HK-2 (cell line): ENCODE measurements around the gene GNG4.

Experiments
- DNase-seq: peaks from one replicate; pipeline ENCODE4 v3.0.0-alpha.2; 2018; ENCODE audit not compliant: unreplicated experiment

The GNG4 gene

GRCh38 chr1:235649368-235650163 is at the start of gene GNG4:
GNG4 (minus strand) TSS chr1:235649784; CDS start chr1:235583838, 65,946 bp downstream.
- peak; percentile 53 for DNase-seq

GRCh38 chr1:235697508-235697907 is 47.9 kb upstream of the GNG4 start:
- DNase-seq: no peak

- no peak for DNase-seq
These were observed 39.8 kb upstream of the GNG4 start for GRCh38 chr1:235689356-235689755.

GRCh38 chr1:235688096-235688495 is 38.5 kb upstream of the GNG4 start:
- DNase-seq: no peak

GRCh38 chr1:235683653-235684052 is 34.1 kb upstream of the GNG4 start:
- no peak for DNase-seq

GRCh38 chr1:235682216-235682615 is 32.6 kb upstream of the GNG4 start:
- DNase-seq: no peak

- no peak for DNase-seq
These were observed 30.1 kb upstream of the GNG4 start for GRCh38 chr1:235679644-235680043.

- no peak for DNase-seq
These were observed 29.4 kb upstream of the GNG4 start for GRCh38 chr1:235679005-235679404.

- no peak for DNase-seq
These were observed 25.7 kb upstream of the GNG4 start for GRCh38 chr1:235675152-235675890.

GRCh38 chr1:235673981-235674380 is 24.4 kb upstream of the GNG4 start:
- DNase-seq: no peak

DNA sequence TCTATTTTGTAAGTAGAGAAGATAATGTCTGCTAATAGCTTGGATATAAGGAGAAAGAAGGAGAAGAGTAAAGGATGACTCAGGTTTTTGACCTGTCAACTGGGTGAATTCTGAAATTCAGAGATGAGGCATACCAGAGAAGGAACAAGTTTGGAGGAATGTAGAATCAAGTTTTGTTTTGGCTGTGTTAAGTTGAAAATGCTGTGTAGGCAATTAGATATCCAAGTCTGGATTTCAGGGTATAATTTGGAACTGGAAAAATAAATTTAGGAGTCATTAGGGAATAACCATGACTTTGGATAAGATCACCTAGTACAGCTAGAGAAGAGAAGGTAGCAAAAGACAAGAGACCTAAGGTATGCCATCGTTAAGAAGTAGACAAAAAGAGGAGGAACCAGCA is 22.4 kb upstream of the GNG4 start:
- DNase-seq: no peak

DNA sequence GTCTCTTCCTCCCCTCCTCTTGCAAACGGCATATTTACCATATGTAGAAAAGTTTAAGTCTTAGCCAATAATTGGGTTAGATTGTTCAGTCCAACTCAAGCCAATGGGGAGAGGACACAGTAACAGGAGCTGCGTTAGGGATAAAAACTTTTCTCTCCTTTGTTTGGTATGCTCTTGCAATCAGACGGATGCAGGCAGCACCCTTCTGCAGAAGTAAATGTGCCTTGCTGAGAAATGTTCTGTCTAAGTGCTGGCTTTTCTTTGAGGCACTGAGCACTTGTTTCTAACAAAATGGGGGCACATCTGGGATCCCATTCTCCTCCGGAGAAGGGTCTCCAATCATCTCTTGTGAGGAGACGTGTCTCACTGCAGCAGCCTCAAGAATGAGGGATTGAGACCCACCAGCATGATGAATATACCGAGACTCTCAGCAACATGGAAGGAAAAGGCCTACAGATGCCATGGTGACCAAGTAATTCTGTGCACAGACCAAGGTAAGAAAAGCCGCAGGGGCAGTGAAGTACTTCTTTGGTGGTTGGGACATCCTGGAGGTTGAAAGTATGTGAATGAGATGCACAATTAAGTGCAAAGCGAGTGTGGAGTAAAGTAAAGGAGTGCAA is 20.7 kb upstream of the GNG4 start:
- DNase-seq: no peak

- DNase-seq: no peak
These were observed 19.7 kb upstream of the GNG4 start for GRCh38 chr1:235669277-235669676.

DNA sequence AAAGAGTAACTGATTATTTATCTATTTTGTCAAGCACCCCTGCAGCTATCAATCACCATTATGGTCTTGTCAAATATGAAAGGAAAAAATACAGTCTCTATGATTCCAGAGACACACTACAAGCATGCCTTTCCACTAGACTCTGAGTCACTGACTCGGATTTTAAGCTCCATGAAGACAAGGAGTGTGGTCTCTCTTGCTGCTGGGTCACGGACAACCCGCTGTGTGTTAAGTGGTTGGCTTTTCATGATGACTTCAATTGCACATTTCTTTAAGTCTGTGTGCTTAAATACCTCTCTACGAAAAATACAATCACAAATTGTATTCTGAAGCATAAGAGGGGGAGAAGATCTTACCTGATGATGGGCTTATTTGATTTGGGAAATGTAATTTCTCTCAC is 14.0 kb upstream of the GNG4 start:
- DNase-seq: no peak

DNA sequence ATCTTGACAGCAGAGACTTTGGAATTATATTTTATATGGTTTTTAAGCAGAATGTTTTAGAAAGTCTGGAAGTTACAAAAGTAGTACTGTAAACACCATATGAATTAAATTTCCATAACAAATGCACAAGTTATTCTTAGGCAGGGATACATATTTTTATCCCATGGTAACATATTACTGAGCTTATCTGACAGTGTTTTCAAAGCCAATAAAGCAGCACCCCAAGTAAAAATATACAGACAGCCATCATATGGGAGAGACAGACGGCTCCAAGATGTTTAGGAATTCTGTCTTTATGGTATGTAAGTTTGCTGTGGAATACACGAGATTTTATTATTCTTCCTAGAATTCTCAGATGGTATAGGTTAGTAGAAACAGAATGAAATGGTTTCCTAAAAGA is 12.0 kb upstream of the GNG4 start:
- DNase-seq: no peak

DNA sequence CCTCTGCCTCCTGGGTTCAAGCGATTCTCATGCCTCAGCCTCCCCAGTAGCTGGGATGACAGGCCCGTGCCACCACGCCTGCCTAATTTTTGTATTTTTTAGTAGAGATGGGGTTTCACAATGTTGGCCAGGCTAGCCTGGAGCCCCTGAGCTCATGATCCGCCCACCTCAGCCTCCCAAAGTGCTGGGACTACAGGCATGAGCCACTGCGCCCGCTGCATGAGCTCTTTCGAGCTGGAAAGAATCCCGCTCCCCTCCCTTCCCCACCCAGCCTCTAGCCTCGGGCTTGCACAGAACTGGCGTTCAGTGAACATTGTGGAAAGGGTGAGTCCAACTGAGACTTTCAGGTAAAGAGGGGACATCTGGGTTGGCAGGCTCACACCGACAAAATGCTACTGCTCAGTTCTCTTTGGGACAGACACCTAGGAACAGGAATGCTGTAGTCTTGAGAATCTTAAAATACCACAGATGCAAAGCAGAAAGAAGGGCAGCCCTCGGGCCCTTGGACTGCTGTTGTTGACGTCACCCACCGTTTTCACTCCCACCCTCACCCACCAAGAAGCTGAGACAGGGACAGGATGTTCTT is 9.7 kb upstream of the GNG4 start:
- DNase-seq: no peak

DNA sequence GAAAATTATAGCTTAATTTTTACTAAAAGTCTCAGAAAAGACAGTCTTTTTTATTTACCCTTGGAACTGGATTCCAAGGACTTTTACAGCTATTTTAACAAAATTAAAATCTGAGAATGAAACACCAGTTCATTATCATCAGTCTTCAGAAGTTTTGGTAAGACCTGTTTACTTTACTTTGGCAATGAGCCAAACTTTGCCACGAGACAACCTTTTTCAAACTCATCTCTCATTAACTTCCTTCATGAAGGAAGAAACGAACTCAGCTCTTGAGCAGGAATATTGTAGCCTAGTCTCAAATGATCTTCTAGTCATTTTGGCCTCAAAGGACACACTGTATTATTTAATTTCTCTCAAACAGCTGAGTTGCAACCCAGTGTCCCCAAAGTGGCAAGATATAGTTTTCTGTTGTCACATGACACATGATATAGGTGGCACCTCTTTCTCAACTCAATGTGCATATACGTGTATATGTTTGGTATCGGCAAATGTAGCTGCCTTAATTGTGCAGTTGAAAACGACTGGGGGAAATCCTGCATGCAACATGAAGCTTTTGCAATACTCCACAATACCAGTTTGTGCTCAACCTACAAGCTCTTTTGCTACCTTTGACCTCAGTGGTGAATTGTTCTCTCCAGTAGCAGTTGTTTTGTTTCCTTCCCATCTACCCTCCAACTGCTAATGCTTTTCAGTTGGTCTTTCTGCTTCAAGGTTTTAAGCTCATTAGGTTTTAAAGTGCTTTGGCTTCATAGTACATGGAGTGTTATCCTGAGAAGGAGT is 8.4 kb upstream of the GNG4 start:
- no peak for DNase-seq

DNA sequence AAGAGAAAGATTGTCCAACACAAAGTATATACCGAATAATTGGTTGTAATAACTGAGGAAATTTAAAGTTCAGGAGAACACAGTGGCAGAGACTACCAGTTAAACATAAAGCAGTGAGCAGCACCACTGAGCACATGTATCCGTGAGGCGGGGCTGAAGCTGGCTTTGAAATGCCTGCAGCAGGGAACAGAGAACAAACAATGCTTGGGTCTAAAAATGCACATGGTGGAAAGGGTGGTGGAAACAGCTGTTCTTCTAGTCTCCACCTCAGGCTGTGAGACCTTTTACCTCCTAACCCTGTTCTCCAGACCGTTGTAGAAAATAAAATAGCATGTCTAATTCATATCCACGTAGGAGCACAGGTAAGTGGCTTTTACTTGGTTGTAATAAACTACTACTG is 7.7 kb upstream of the GNG4 start:
- DNase-seq: no peak

- DNase-seq: no peak
These were observed 2.8 kb upstream of the GNG4 start for GRCh38 chr1:235652364-235652763.

- no peak for DNase-seq
These were observed 1.7 kb upstream of the GNG4 start for GRCh38 chr1:235651170-235651806.
